GM21737 (cell line): ENCODE measurements around the gene TBX2.

ENCODE experiments used
- ATAC-seq: cut with Tn5 transposase; IDR thresholded peaks from one replicate; pipeline ENCODE4 v1.9.1; 2021; ENCODE audit warnings: mild to moderate bottlenecking, moderate library complexity; ENCODE audit not compliant: unreplicated experiment

TBX2 gene

GRCh38 chr17:61452301-61453290 is 53.0 kb downstream of the TBX2 start, which contains the start of gene TBX4:
TSS of gene TBX4 (plus strand) at chr17:61452422. CDS start at chr17:61456491, 4,069 bp downstream.
- ATAC-seq: no peak

GRCh38 chr17:61453566-61454380 is 54.1 kb downstream of the TBX2 start:
- ATAC-seq: no peak

GRCh38 chr17:61454381-61455323 is 55.0 kb downstream of the TBX2 start:
- ATAC-seq: no peak

- no peak for ATAC-seq
These were observed 55.8 kb downstream of the TBX2 start for GRCh38 chr17:61455324-61456060.

GRCh38 chr17:61456061-61456681 is 56.5 kb downstream of the TBX2 start:
- ATAC-seq: no peak

- ATAC-seq: no peak
These were observed 57.1 kb downstream of the TBX2 start for GRCh38 chr17:61456688-61457225.

- ATAC-seq: no peak
These were observed 57.8 kb downstream of the TBX2 start for GRCh38 chr17:61457226-61457983.

GRCh38 chr17:61458000-61458399 is 58.4 kb downstream of the TBX2 start:
- no peak for ATAC-seq

- no peak for ATAC-seq
These were observed 58.9 kb downstream of the TBX2 start for GRCh38 chr17:61458421-61459141.
